ENCODE results near the gene HPCA.

DNA sequence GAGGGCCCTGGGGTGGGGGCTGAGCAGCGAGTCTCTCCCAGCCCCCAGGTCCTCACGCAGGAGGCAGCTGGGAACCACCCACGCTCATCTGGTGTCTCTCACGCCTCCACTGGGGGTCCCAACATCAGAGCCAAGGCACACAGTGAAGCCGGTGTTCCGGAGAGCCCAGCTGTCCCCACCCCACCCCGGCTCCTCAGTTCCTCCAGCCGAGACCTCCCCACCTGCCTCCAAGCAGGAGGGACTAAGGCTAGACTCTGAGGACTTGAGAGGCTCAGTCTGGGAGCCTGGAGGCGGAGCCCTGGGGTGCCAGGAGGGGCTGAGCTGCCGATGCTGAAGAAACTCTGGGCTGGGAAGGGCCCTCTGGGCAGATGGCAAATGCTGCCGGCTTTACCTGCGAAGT is 1.6 kb upstream of the HPCA start:
- TF ChIP-seq, protein P1, sequence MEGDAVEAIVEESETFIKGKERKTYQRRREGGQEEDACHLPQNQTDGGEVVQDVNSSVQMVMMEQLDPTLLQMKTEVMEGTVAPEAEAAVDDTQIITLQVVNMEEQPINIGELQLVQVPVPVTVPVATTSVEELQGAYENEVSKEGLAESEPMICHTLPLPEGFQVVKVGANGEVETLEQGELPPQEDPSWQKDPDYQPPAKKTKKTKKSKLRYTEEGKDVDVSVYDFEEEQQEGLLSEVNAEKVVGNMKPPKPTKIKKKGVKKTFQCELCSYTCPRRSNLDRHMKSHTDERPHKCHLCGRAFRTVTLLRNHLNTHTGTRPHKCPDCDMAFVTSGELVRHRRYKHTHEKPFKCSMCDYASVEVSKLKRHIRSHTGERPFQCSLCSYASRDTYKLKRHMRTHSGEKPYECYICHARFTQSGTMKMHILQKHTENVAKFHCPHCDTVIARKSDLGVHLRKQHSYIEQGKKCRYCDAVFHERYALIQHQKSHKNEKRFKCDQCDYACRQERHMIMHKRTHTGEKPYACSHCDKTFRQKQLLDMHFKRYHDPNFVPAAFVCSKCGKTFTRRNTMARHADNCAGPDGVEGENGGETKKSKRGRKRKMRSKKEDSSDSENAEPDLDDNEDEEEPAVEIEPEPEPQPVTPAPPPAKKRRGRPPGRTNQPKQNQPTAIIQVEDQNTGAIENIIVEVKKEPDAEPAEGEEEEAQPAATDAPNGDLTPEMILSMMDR (IDR thresholded peaks at IDR 0.05), result no peak
- TF ChIP-seq POLR2A (IDR thresholded peaks at IDR 0.05), result no peak
